Measurements from ENCODE around the gene CBX4. TPM values are rescaled to one million over a fixed set of nuclear protein-coding genes. Genes with fewer than 3 reads are reported as not detected.

CBX4 gene
- total and polyA plus RNA-seq, 2 of the 4 experiments (the other 2 are of a cell fraction) = 3.2 to 9.4 TPM

Other genes with a start within 250 kb of the CBX4 start
- gene RBFOX3, start 228.4 kb downstream of the CBX4 start, total RNA-seq (2012; rRNA removed) = not detected in 2 replicates
- gene RBFOX3, start 228.4 kb downstream of the CBX4 start, polyA plus RNA-seq (2012; rRNA removed) = 0.09 TPM in 1 of 2 replicates, not detected in the other
- not detected in 2 replicates for gene ENPP7, start 108.5 kb downstream of the CBX4 start, total RNA-seq (2012; rRNA removed)
- gene ENPP7, start 108.5 kb downstream of the CBX4 start, polyA plus RNA-seq (2012; rRNA removed) = not detected in 2 replicates
- gene CBX2, start 61.3 kb downstream of the CBX4 start, total RNA-seq (2012; rRNA removed) = 2.0 and 2.2 TPM in 2 replicates
- 3.2 and 4.0 TPM in 2 replicates for gene CBX2, start 61.3 kb downstream of the CBX4 start, polyA plus RNA-seq (2012; rRNA removed)
- 5.3 and 5.4 TPM in 2 replicates for gene CBX8, start 42.4 kb downstream of the CBX4 start, total RNA-seq (2012; rRNA removed)
- 2.4 and 3.2 TPM in 2 replicates for gene CBX8, start 42.4 kb downstream of the CBX4 start, polyA plus RNA-seq (2012; rRNA removed)
- 14.4 and 16.7 TPM in 2 replicates for gene TBC1D16, start 196.4 kb upstream of the CBX4 start, total RNA-seq (2012; rRNA removed)
- 9.2 and 10.1 TPM in 2 replicates for gene TBC1D16, start 196.4 kb upstream of the CBX4 start, polyA plus RNA-seq (2012; rRNA removed)
- 0.90 and 1.9 TPM in 2 replicates for gene CCDC40, start 197.2 kb upstream of the CBX4 start, total RNA-seq (2012; rRNA removed)
- gene CCDC40, start 197.2 kb upstream of the CBX4 start, polyA plus RNA-seq (2012; rRNA removed) = 3.8 and 4.7 TPM in 2 replicates

All from IMR-90 (cell line).